ENCODE results near the gene SCAF4. TPM values are rescaled to one million over a fixed set of nuclear protein-coding genes. Genes with fewer than 3 reads are reported as not detected.

The SCAF4 gene
- total and polyA plus RNA-seq, 2 of the 8 experiments (the other 6 are each of a cell fraction or from before 2014, with no cell fraction given) = 28.9 to 55.1 TPM

GRCh38 chr21:31647650-31648049 is 84.3 kb downstream of the SCAF4 start:
- no peak overlapping the region for H2BK120ac ChIP-seq (replicated peaks; ENCODE audit: low read depth, low read length)
- H2BK12ac ChIP-seq (ENCODE audit: low read depth, low read length) = no peak overlapping the region
- H2AK5ac ChIP-seq (ENCODE audit: low read depth, low read length) = no peak overlapping the region
- no peak overlapping the region for H3K4me3 ChIP-seq (ENCODE audit: extremely low read depth in 1 of 4, insufficient read depth in 2 of 4, low read depth in 3 of 4, low read length in 4 of 4)
- H3K14ac ChIP-seq (ENCODE audit: insufficient read length) = no peak overlapping the region
- ChIA-PET POLR2A (ENCODE audit: partially characterized antibody) (no interaction called here), CTCF (ENCODE audit: partially characterized antibody) (interaction anchor here (1.3 kb wide), 1 partner anchor 24 kb away, joined by 7 read pairs; no protein-coding TSS in a partner anchor)
- no peak overlapping the region for H2BK20ac ChIP-seq (ENCODE audit: low read length)
- no peaks in the 10 kb centered on the region for H3K27me3 ChIP-seq (replicated peaks in 1 of 4; ENCODE audit: control insufficient read depth in 3 of 4, extremely low read depth in 1 of 4, insufficient read depth in 3 of 4, low read length in 3 of 4)
- H3K36me3 ChIP-seq (ENCODE audit: control insufficient read depth in 2 of 4, insufficient read depth in 4 of 4, low read length in 3 of 4) = no peaks in the 10 kb centered on the region
- H3K23ac ChIP-seq (ENCODE audit: insufficient read length) = no peak overlapping the region
- H3K4me2 ChIP-seq (ENCODE audit: insufficient read depth in 1 of 2, low read depth in 2 of 2, low read length in 2 of 2) = no peak overlapping the region
- H2BK15ac ChIP-seq (ENCODE audit: low read length) = no peak overlapping the region
- WGBS, 2 experiments (ENCODE audit: extremely low coverage in 1 of 2, insufficient coverage in 1 of 2, insufficient read length in 1 of 2, insufficient replicate concordance in 2 of 2, low coverage in 1 of 2, low lambda C conversion rate in 2 of 2, missing lambda C conversion rate in 1 of 2) = 89% methylated on average over 3 of the region's 3 CpGs; no CpG with 5 or more reads in 1 of the 2 experiments
- no peaks in the 10 kb centered on the region for H3K79me2 ChIP-seq (ENCODE audit: control insufficient read depth in 1 of 2, insufficient read depth in 2 of 2, low read length in 2 of 2)
- H3K9ac ChIP-seq (replicated peaks in 1 of 4; ENCODE audit: extremely low read depth in 1 of 4, low read depth in 3 of 4, low read length in 3 of 4) = no peak overlapping the region
- H4K91ac ChIP-seq (replicated peaks; ENCODE audit: insufficient read length, low read length) = no peak overlapping the region
- no peak overlapping the region for H2AFZ ChIP-seq (ENCODE audit: low read length)
- H2BK5ac ChIP-seq (ENCODE audit: low read depth, low read length) = no peak overlapping the region
- DNase-seq (ENCODE audit: low read depth in 1 of 2, low spot score in 2 of 2) (no peak), FAIRE-seq (no peak)
- no peaks in the 10 kb centered on the region; the same call in 1 of the 2 replicates for H3K79me1 ChIP-seq (ENCODE audit: low read depth, low read length)
- no peaks in the 10 kb centered on the region for H4K20me1 ChIP-seq (replicated peaks in 1 of 2; ENCODE audit: control insufficient read depth in 1 of 2, insufficient read depth in 2 of 2, low read length in 2 of 2)
- no peak overlapping the region for H3K4ac ChIP-seq (replicated peaks; ENCODE audit: insufficient read length, low read depth, low read length)
- H3K56ac ChIP-seq (replicated peaks; ENCODE audit: insufficient read length, low read depth, low read length) = no peak overlapping the region
- no peaks in the 10 kb centered on the region for H3K4me1 ChIP-seq (replicated peaks in 1 of 4; ENCODE audit: control insufficient read depth in 3 of 4, insufficient read depth in 4 of 4, low read length in 3 of 4)
- no peak overlapping the region for H4K5ac ChIP-seq (ENCODE audit: insufficient read length, low read depth, low read length)
- H3K9me3 ChIP-seq (ENCODE audit: insufficient read depth in 2 of 2, low read depth in 1 of 2, low read length in 1 of 2) = no peaks in the 10 kb centered on the region
- no peaks in the 10 kb centered on the region for H3K23me2 ChIP-seq (ENCODE audit: low read depth, low read length)
- H4K8ac ChIP-seq (ENCODE audit: extremely low read depth, insufficient read depth, low read length) = no peak overlapping the region
- H3K18ac ChIP-seq (ENCODE audit: extremely low read depth, low read length) = no peak overlapping the region
- no peak overlapping the region for H3K27ac ChIP-seq (ENCODE audit: low read depth, low read length)
- no peak for TF ChIP-seq CTCF (IDR thresholded peaks at IDR 0.05; ENCODE audit: control extremely low read depth in 1 of 3, insufficient read depth in 1 of 3, low read depth in 1 of 3, low read length in 3 of 3)
- TF ChIP-seq KDM1A (IDR thresholded peaks at IDR 0.05; ENCODE audit: borderline replicate concordance, low read length) = no peak
- TF ChIP-seq BRCA1 (IDR thresholded peaks at IDR 0.05; ENCODE audit: low read depth, low read length) = no peak
- no peak for TF ChIP-seq GTF2F1 (IDR thresholded peaks at IDR 0.05; ENCODE audit: borderline replicate concordance, low read depth, low read length)
- no peak for TF ChIP-seq POU5F1 (IDR thresholded peaks at IDR 0.05; ENCODE audit: low read depth, low read length)
- TF ChIP-seq RFX5 (IDR thresholded peaks at IDR 0.05; ENCODE audit: borderline replicate concordance, low read depth, low read length) = no peak
- TF ChIP-seq SIN3A (conservative IDR thresholded peaks at IDR 0.05 in 1 of 2, IDR thresholded peaks at IDR 0.05 in 1 of 2; ENCODE audit: low read depth in 1 of 2, low read length in 2 of 2) = no peak
- TF ChIP-seq GABPA (IDR thresholded peaks at IDR 0.05; ENCODE audit: borderline replicate concordance, insufficient read depth, low read length) = no peak
- TF ChIP-seq SP1 (IDR thresholded peaks at IDR 0.05; ENCODE audit: low read depth, low read length) = no peak
- no peak for TF ChIP-seq CHD2 (IDR thresholded peaks at IDR 0.05; ENCODE audit: low read length)
- no peak for TF ChIP-seq USF2 (IDR thresholded peaks at IDR 0.05; ENCODE audit: low read length)
